Endothelial cell of umbilical vein (primary cell): ENCODE results near the gene KLHDC4. TPM values are rescaled to one million over a fixed set of nuclear protein-coding genes. Genes with fewer than 3 reads are reported as not detected.

ENCODE experiments used
- BruUV-seq: library from RNA; stranded (reverse); fragments of 400-500 nt; replicated peaks from 2 replicates; lab custom pipeline; 2021; lab: Mats Ljungman, UMichigan
- CTCF ChIA-PET: fragments of 300-600, 350-600 bp; sonication (Branson Sonifier 250); formaldehyde crosslinking; loops from one replicate; lab custom pipeline; 2021; ENCODE audit warnings: antibody characterized with exemption, inconsistent platforms; lab: Charles Lee
- POLR2A ChIA-PET: fragments of 300-600, 350-600 bp; sonication (Branson Sonifier 250); formaldehyde crosslinking; loops from one replicate; lab custom pipeline; 2021; ENCODE audit warnings: antibody characterized with exemption, inconsistent platforms; lab: Charles Lee
- DNase-seq: peaks from one replicate; pipeline ENCODE4 v3.0.0-alpha.2; 2011; ENCODE audit warnings: low read depth, low spot score
- FAIRE-seq: peaks from 2 replicates; lab custom pipeline; 2011; peaks lifted over from hg19 to GRCh38; lab: Jason Lieb, UNC
- H2AFZ ChIP-seq: 2 replicates; pipeline ENCODE4 v1.6.0; 2012; ENCODE audit warnings: low read depth, low read length, control low read depth, inconsistent platforms
- H3K27ac ChIP-seq: 2 replicates; pipeline ENCODE4 v1.5.1; 2011; ENCODE audit warnings: low read depth, mild to moderate bottlenecking, control low read depth, low read length, moderate library complexity; ENCODE audit not compliant: insufficient read depth
- H3K27me3 ChIP-seq, 2 experiments: 2 replicates each; pipeline versions ENCODE4 v1.6.0 to v1.6.1; 2011; ENCODE audit warnings: low read length in 2 of 2, mixed read lengths in 1 of 2; ENCODE audit not compliant: control insufficient read depth in 2 of 2, insufficient read depth in 2 of 2
- H3K36me3 ChIP-seq, 2 experiments: 2 replicates in 1 of 2; 3 replicates in 1 of 2; pipeline ENCODE4 v1.5.1; 2011; ENCODE audit warnings: low read length in 2 of 2, mild to moderate bottlenecking in 1 of 2, moderate library complexity in 1 of 2; ENCODE audit not compliant: control insufficient read depth in 2 of 2, insufficient read depth in 2 of 2; ENCODE audit errors: extremely low read depth in 1 of 2
- H3K4me1 ChIP-seq: 3 replicates; pipeline ENCODE4 v1.5.1; 2011; ENCODE audit warnings: mild to moderate bottlenecking, low read length; ENCODE audit not compliant: control insufficient read depth, insufficient read depth; ENCODE audit errors: extremely low read depth
- H3K4me2 ChIP-seq: 2 replicates; pipeline ENCODE4 v1.6.1; 2011; ENCODE audit warnings: low read length, control low read depth, mixed read lengths; ENCODE audit not compliant: insufficient read depth
- H3K4me3 ChIP-seq, 3 experiments: fragments of 200-600 bp in 1 of 3; sonication (generic), shearing (Covaris generic) in 1 of 3; replicated peaks in 1 of 3; 2 replicates each; pipeline ENCODE4 v1.5.1; 2011 to 2016; ENCODE audit warnings: control low read depth in 3 of 3, low read length in 3 of 3, mild to moderate bottlenecking in 2 of 3, inconsistent platforms in 1 of 3, low read depth in 1 of 3, moderate library complexity in 1 of 3; ENCODE audit not compliant: insufficient read depth in 1 of 3
- H3K79me2 ChIP-seq: 2 replicates; pipeline ENCODE4 v1.6.0; 2012; ENCODE audit warnings: low read length, inconsistent platforms; ENCODE audit not compliant: control insufficient read depth, insufficient read depth
- H3K9ac ChIP-seq: replicated peaks from 2 replicates; pipeline ENCODE3; 2011; ENCODE audit warnings: low read length, control low read depth; ENCODE audit not compliant: insufficient read depth; ENCODE audit errors: extremely low read depth
- H3K9me1 ChIP-seq: replicated peaks from 3 replicates; pipeline ENCODE4 v1.6.0; 2011; ENCODE audit warnings: mild to moderate bottlenecking, low read length; ENCODE audit not compliant: control insufficient read depth, insufficient read depth; ENCODE audit errors: extremely low read depth
- H3K9me3 ChIP-seq: replicated peaks from 2 replicates; pipeline ENCODE4 v1.5.1; 2012; ENCODE audit warnings: low read length, inconsistent platforms; ENCODE audit not compliant: control insufficient read depth, insufficient read depth
- H4K20me1 ChIP-seq: replicated peaks from 2 replicates; pipeline ENCODE3; 2011; ENCODE audit warnings: mild to moderate bottlenecking, low read length; ENCODE audit not compliant: control insufficient read depth, insufficient read depth; ENCODE audit errors: extremely low read depth
- CTCF ChIP-seq, 2 donors: IDR thresholded peaks; 1 replicate in 1 of 2; 2 replicates in 1 of 2; pipeline ENCODE4 v1.5.1; 2011; ENCODE audit warnings: low read length in 2 of 2, mild to moderate bottlenecking in 2 of 2, moderate library complexity in 2 of 2, control low read depth in 1 of 2, inconsistent platforms in 1 of 2, low read depth in 1 of 2; ENCODE audit not compliant: insufficient read depth in 1 of 2; ENCODE audit errors: extremely low read depth in 1 of 2
- FOS ChIP-seq: IDR thresholded peaks from 2 replicates; pipeline ENCODE4 v1.6.1; 2011; ENCODE audit warnings: mild to moderate bottlenecking, low read length, moderate library complexity, borderline replicate concordance; ENCODE audit not compliant: insufficient read depth
- GATA2 ChIP-seq: IDR thresholded peaks from 2 replicates; pipeline ENCODE4 v1.7.0; 2011; ENCODE audit warnings: low read depth, mild to moderate bottlenecking, moderate library complexity, mixed read lengths, low read length; ENCODE audit not compliant: insufficient read length, insufficient read depth
- JUN ChIP-seq: IDR thresholded peaks from 2 replicates; pipeline ENCODE4 v1.6.1; 2011; ENCODE audit warnings: borderline replicate concordance, low read depth; ENCODE audit not compliant: insufficient read length, insufficient read depth
- POLR2A ChIP-seq: IDR thresholded peaks from 2 replicates; pipeline ENCODE4 v1.6.1; 2012; ENCODE audit warnings: low read depth, mild to moderate bottlenecking, control low read depth, low read length
- dilution Hi-C: fragments of 300-500 bp; cut with MboI; formaldehyde crosslinking; loops from one replicate; pipeline ENCODE4 v1.15.0; 2019; ENCODE audit warnings: low sequenced_read_pairs; ENCODE audit not compliant: extremely low pct_ligation_motif_present
- intact Hi-C: fragments of 100-400 bp; cut with micrococcal nuclease; formaldehyde crosslinking; loops from one replicate; pipeline ENCODE4 v1.10.0; 2022
- polyA plus RNA-seq, 4 experiments: library from polyadenylated mRNA; depleted of rRNA in 3 of 4; stranded (reverse) in 3 of 4; unstranded in 1 of 4; fragments of >200 nt; gene quantifications; 2 replicates each; pipeline versions ENCODE4 v1.2.1 to v1.2.3, GENCODE V29; 2011 to 2012; ENCODE audit warnings: missing spikeins in 1 of 4
- total RNA-seq: library from RNA; stranded (reverse); gene quantifications from 2 replicates; pipeline ENCODE4 v1.2.3, GENCODE V29; 2021
- TF ChIP-seq, protein P1 (sequence below): IDR thresholded peaks from 2 replicates; pipeline ENCODE4 v1.6.1; 2011; ENCODE audit not compliant: insufficient read depth, insufficient read length

KLHDC4 gene
- total and polyA plus RNA-seq, 2 donors (not counting 3 experiments of a cell fraction or from before 2014, with no cell fraction given): 24.7 to 46.2 TPM

GRCh38 chr16:87800497-87800896, 34.7 kb upstream of the KLHDC4 start:
- H3K4me3 ChIP-seq: no peak overlapping the region

More at GRCh38 chr16:87800497-87800896, 34.7 kb upstream of the KLHDC4 start:
- Histone ChIP-seq H3K36me3 (no peaks in the 10 kb centered on the region), H2AFZ (no peak overlapping the region), H3K27me3 (no peaks in the 10 kb centered on the region), H3K9ac (no peak overlapping the region), H3K9me3 (no peaks in the 10 kb centered on the region), H3K4me2 (no peak overlapping the region), H3K79me2 (no peaks in the 10 kb centered on the region), H3K9me1 (no peaks in the 10 kb centered on the region), H3K4me1 (no peaks in the 10 kb centered on the region), H4K20me1 (no peaks in the 10 kb centered on the region), H3K27ac (no peak overlapping the region)
- intact Hi-C loops: no loop called here
- dilution Hi-C loops: no loop called here
- TF ChIP-seq POLR2A: no peak
- TF ChIP-seq GATA2: no peak
- TF ChIP-seq, protein P1, sequence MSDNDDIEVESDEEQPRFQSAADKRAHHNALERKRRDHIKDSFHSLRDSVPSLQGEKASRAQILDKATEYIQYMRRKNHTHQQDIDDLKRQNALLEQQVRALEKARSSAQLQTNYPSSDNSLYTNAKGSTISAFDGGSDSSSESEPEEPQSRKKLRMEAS: no peak
- TF ChIP-seq FOS: no peak
- no peak for TF ChIP-seq JUN
- no peak for TF ChIP-seq CTCF (IDR thresholded peaks at IDR 0.05; ENCODE audit: extremely low read depth in 1 of 2, insufficient read depth in 1 of 2, low read depth in 1 of 2, low read length in 2 of 2)
- ChIA-PET POLR2A (no interaction called here), CTCF (no interaction called here)
- BruUV-seq: no TSS peak
- no peak for DNase-seq
- FAIRE-seq: no peak
